EL (cell line): ENCODE results near the gene TIAM2.
A peak's percentile ranks its signal among the peaks of the same experiment; 100 is the strongest.
"Not testable (repeated sequence)": the region's sequence is repeated elsewhere in the genome, so short reads cannot be mapped to it uniquely, and the experiment has no call there.

Experiments
- DNase-seq: peaks from one replicate; pipeline ENCODE4 v3.0.0-alpha.2; 2016

Gene TIAM2

DNA sequence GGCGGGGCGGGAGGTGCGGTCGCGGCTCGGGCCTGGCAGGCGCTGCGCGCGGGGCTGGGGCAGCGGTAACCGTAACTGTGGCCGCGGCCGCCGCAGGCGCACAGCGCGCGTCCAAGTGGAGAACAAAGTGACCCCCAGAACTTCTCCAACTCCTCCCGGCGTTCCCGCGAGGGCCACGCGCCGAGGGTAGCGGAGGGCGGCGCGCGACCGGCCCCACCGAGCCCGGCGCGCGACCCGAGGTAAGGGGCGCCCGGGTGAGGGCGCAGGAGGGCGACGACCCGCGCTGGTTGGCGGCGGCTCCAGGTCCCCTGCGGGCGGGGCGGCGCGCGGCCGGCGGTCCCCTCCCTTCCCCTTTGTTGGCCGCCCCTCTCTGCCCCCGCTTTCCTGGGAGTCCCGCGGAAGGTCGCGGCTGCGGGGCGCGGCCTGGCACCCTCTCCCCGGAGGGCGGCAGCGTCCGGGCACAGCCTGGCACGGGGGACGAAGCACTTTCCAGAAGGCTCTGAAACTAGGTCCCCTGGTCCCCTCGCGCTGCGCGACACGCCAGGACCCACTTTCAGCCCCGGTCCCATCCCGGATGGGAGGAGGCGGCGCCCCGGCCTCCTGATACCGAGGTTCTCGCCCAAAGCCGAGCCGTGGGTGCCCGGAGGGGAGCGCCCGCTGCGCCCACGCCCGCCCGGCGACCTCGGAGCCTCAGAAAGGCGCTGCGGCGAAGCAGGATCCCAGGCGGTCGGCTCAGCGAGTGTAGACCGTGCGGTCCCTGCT, at the start of gene TIAM2:
TSS of gene TIAM2 (plus strand) at position 62 of the 762 bp plus-strand sequence. CDS start 133,909 bp downstream, outside the sequence.
- DNase-seq: peak; percentile 52

- DNase-seq: no peak
Measured at GRCh38 chr6:154950979-154951344, 44.2 kb upstream of the TIAM2 start.

- DNase-seq: no peak
Measured at GRCh38 chr6:154951345-154952200, 43.5 kb upstream of the TIAM2 start.

DNA sequence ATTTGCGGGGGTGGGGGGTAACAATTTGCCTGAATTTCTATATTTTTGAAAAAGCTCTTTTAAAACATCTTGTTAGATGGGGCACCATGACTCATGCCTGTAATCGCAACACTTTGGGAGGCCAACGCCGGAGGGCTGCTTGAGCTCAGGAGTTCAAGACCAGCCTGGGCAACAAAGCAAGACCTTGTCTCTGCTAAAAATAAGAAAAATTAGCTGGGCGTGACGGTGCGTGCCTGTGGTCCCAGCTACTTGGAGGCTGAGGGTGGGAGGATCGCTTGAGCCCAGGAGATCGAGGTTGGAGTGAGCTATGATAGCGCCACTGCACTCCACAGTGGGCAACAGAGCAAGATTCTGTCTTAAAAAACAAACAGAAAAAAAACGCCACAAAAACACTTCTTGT, 41.5 kb upstream of the TIAM2 start:
- DNase-seq: no peak

DNA sequence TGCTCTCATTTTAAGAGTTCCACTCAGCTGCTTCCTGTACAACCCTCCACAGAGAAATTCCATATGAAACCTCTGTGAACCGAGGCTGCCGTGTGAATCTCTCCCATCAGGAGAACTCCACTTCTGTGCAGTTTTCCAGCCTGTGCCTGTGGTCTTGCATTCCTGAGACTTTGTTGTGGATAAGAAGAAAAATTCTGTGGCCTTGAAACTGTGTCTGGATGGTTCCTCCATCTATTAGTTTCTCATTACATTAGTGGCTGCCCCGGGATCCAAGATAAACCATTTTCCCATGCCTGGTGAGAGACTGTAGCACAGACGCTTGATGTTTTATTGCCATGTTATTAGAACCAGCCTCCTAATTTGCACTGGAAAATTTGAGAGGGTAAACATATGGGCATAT, 40.8 kb upstream of the TIAM2 start:
- no peak for DNase-seq

DNA sequence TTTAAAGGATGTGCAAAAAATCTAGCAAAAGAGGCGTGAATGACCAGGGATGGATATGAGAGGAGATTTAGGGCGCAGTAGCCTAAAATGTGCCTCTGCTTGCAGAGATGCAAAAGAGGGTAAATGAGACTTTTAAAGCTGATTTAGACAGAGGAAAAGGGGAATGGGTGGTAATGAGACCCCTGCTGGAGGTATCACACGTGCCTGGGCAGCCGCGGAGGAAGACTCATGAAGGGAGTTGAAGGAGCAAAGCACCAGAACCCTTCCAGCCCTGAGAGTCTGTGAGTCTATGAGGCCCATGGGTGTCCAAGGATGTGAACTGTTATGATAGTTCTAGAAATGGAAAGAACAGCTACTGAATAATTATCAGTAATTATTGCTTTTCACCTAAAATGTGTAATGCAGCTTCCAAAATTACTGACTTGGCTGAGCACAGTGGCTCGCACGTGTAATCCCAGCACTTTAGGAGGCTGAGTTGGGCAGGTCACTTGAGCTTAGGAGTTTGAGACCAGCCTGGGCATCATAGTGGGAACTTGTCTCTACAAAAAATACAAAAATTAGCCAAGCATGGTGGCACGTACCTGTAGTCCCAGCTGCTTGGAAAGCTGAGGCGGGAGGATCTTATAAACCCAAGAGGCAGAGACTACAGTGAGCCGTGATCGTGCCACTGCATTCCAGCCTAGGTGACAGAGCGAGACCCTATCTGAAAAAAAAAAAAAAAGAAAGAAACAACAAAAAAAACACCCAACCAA, 38.2 kb upstream of the TIAM2 start:
- DNase-seq: no peak

DNA sequence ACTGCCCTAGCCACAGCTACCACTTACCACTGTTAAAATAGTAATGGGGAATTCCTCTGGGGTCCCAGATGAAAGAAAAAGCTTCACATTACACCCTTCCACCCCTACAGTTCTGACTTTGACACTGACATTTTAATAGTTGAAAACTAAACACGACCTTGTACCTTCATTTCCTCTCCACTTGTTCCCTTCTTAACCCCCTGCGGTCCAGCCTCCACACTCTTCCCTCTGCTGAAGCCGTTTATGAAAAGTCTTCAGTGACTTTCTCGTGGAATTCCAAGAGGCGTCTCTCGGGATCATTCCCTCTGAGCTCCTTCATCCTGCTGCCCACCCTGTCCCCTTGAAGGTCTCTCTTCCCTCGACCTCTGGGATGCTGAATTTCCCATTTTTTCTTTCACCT, 36.6 kb upstream of the TIAM2 start:
- DNase-seq: no peak

GRCh38 chr6:154960299-154960843, 34.7 kb upstream of the TIAM2 start:
- DNase-seq: no peak

DNA sequence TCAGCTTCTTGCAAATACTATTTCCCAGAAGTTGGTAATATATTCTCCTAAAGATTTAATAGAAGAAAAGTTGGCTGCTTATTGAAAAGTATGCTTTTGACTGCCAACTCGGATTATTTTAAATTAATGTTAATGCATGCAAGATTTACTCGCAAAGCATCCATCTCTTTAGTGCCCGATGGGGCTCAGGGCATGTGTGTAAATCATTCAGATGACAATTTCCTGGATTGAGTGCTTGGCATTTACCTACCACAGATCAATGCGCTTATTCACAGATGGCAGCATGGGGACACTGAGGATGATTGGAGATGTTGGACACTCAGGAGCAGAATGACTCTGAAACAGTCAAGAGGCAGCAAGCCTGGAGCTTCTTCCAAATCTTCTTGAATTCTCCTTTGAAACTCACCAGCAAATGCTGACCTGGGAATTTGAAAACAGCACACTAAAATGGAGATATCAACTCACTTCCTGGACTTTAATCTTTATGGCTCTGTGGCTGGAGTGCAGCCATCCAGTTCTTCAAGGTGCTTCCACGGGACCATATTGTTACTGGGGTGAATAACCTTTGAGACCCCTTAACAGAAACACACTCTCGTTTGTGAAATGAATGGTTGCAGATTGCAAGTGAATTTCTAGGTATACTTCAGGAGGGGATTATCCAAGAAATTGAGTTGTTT, 34.1 kb upstream of the TIAM2 start:
- DNase-seq: no peak

DNA sequence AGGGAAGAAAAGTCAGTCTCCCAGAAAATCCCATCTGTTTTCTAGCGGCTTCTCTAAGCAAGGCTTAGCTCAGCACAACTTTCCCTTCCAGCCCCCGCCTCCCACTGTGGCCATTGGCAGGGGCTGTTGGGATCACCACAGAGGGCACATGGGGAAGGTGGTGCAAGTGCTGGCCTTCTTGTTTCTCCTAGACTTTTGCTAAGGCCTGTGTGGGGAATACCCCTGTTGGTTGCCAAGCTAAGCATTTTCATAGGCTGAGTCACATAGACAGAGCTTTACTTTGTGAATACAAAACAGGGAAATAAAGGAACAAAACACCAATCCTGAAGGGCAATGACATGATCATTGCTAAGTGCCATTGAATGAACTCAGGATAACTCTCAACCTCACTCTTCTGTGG, 32.4 kb upstream of the TIAM2 start:
- DNase-seq: peak; percentile 70

DNA sequence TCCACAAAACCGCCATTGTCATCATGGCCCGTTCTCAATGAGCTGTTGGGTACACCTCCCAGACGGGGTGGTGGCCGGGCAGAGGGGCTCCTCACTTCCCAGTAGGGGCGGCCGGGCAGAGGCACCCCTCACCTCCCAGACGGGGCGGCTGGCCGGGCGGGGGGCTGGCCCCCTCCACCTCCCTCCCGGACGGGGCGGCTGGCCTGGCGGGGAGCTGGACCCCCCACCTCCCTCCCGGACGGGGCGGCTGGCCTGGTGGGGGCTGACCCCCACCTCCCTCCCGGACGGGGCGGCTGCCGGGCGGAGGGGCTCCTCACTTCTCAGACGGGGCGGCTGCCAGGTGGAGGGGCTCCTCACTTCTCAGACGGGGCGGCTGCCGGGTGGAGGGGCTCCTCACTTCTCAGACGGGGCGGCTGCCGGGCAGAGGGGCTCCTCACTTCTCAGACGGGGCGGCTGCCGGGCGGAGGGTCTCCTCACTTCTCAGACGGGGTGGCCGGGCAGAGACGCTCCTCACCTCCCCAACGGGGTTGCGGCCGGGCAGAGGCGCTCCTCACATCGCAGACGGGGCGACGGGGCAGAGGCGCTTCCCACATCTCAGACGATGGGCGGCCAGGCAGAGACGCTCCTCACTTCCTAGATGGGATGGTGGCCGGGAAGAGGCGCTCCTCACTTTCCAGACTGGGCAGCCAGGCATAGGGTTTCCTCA, 28.9 kb upstream of the TIAM2 start:
- not testable (repeated sequence) for DNase-seq

DNA sequence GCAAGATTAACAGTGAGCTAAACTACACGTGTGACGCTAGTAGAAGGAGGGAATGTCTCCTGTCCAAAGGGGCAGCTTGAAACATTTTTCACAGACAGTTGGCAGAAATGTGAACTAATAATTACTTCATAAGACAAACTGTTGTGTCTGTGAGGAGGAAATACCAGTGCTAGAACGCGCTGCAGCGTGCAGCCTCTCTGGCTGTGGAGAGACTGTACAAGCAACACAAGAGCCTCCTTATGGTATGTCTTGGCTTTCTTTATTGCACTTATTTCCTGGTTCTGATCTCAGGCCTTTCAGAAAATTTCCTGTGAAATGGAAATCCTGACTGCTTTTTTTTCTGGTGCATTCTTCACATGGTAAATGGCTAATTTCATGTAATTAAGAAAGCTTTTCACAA, 25.3 kb upstream of the TIAM2 start:
- DNase-seq: no peak

- no peak for DNase-seq
Measured at GRCh38 chr6:154974485-154975149, 20.5 kb upstream of the TIAM2 start.

DNA sequence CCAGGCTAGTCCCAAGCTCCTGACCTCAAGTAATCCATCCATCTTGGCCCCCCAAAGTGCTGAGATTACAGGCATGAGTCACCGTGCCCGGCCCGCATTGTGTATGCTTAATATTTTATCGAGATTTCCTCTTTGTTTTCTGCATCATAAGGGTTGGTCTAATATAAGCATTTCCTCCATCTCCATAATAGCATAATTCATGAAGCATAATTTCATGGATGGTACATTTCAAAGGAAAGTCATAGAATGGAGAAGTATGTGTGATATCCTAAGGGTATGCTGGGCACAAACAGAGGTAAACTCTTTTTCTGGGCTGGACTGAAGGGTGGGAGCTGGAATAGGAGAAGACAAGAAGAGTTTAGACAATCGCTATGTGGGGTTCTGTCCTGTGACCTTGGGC, 17.5 kb upstream of the TIAM2 start:
- DNase-seq: no peak

GRCh38 chr6:154980273-154981078, 14.6 kb upstream of the TIAM2 start:
- no peak for DNase-seq

DNA sequence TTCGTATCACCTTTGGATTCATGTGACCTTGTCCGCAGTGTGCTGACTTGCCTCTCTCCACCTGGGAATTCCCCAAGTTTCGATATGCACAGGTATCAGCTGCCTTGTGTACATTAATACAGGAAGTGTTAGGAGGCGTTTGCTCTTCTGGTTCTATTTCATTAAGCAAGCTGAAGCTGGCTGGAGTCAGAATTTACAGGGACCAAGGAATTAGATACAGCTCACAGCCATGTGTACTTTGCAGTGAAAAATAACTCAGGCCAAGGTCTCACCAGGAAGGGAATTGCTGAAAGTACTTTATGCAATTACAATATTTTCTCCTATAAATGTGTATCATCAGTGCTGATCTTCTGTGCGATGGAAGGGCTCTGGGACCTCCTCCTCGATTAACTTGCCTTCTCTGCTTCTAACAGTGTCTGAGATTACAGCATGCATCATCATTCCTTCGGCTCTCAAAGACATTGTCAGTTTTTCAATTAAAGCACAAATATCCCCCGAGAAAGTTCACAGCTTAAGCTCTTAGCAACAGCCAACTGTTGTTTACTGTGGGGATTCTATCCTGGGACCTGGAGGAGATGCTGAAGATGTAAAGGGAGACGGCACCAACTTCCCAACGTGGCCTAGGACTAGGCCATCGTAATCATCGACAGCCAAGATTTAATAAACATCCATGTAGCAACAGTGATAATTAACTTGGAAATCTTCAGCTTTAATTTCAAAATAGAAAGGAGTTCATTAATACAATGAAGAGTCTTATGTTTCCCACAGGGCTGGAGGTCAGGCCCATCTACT, 13.8 kb upstream of the TIAM2 start:
- DNase-seq: no peak

GRCh38 chr6:154984146-154984545, 11.0 kb upstream of the TIAM2 start:
- DNase-seq: peak; percentile 19

GRCh38 chr6:154986787-154987235, 8.3 kb upstream of the TIAM2 start:
- no peak for DNase-seq

GRCh38 chr6:154989448-154989847, 5.7 kb upstream of the TIAM2 start:
- DNase-seq: no peak

DNA sequence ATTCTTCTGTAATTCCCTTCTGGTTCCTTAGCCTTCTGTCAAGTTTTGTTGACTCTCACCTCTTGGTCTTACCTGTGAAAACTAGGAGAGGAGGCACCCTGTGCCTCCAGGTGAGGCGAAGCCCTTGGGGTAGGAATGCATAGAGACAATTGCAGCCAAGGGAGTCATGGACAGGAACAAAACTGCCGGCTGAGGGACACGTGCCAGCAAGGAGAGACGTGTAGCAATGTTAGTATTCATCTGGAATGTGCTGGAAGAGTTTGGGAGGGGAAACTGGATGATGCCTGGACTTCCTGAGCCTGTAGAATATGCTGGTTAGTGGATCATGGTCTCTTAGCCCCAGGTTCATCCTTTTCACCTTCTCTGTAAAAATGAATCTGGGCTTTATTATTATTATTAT, 3.9 kb upstream of the TIAM2 start:
- peak; percentile 21 for DNase-seq
